ENCODE results near the gene TAS2R4. TPM values are rescaled to one million over a fixed set of nuclear protein-coding genes. Genes with fewer than 3 reads are reported as not detected.

The TAS2R4 gene
- total RNA-seq, 2 experiments from 2014 or later, result 1.2 to 1.6 TPM

DNA sequence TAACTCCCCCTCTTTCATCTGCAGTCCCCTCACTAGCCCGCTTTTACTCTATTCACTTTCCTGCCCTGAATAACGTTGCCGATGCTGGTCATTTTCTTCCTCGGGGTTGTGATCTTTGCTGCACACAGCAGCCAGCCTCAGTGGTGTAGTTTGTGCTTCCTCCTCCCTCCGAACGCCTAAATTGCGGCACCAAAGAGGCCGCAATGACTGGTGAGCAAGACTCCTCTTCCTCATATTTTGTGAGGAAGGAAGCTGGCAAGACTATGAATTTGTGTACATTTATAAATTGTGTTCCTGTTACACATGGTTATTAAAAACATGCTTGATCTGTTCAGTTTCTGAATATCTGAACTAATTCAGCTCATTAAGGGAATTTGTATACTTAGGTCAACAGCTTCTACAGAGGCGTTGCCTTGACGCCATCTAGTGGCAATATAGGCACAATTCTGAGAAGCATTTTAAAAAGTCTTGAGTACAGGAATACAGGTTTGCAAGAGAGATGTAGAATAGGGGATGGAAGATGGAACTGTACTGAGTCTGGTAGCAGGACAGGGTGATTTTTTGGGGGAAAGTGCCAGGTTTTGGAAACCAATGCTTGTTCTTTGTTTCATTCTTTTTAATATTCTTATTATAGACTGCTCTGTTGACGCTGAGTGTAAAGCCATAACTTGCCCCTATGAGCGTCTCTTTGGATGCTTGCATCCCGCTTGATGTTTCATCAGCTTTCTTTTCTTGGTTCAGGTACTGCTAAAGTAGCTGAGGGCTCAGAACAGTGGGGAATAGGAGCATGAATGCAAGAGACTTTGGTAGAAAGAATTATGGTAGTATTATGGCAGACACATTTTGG lies 9.5 kb downstream of the TAS2R4 start:
- no peak overlapping the region for H3K4me3 ChIP-seq (ENCODE audit: low read depth, low read length, poor library complexity, severe bottlenecking)
- DNase-seq (ENCODE audit: low spot score), result peak; percentile 61
- H3K79me2 ChIP-seq (ENCODE audit: insufficient read depth, low read depth, low read length), result no peaks in the 10 kb centered on the region
- no peak overlapping the region for H2AFZ ChIP-seq (ENCODE audit: low read length)
- TF ChIP-seq, protein P1, sequence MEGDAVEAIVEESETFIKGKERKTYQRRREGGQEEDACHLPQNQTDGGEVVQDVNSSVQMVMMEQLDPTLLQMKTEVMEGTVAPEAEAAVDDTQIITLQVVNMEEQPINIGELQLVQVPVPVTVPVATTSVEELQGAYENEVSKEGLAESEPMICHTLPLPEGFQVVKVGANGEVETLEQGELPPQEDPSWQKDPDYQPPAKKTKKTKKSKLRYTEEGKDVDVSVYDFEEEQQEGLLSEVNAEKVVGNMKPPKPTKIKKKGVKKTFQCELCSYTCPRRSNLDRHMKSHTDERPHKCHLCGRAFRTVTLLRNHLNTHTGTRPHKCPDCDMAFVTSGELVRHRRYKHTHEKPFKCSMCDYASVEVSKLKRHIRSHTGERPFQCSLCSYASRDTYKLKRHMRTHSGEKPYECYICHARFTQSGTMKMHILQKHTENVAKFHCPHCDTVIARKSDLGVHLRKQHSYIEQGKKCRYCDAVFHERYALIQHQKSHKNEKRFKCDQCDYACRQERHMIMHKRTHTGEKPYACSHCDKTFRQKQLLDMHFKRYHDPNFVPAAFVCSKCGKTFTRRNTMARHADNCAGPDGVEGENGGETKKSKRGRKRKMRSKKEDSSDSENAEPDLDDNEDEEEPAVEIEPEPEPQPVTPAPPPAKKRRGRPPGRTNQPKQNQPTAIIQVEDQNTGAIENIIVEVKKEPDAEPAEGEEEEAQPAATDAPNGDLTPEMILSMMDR (conservative IDR thresholded peaks at IDR 0.05; ENCODE audit: low read length), result peak; percentile 94
- no peak for TF ChIP-seq EZH2phosphoT487 (IDR thresholded peaks at IDR 0.05; ENCODE audit: borderline replicate concordance, low read depth, low read length)
- POLR2A ChIA-PET, result interaction anchor here (0.6 kb wide), 1 partner anchor 23 kb away, joined by 3 read pairs; no protein-coding TSS in a partner anchor
- no peak overlapping the region for H3K27ac ChIP-seq (ENCODE audit: low read depth, low read length, poor library complexity, severe bottlenecking)
- CTCF ChIA-PET (ENCODE audit: unreplicated experiment), result interaction anchor here (1.5 kb wide), 1 partner anchor 131 kb away, joined by 5 read pairs; no protein-coding TSS in a partner anchor
- intact Hi-C loops (cut with micrococcal nuclease; ENCODE audit: unreplicated experiment), result loop anchor here (2.0 kb wide), 1 partner anchor 131 kb away; no protein-coding TSS in a partner anchor
- H3K9me3 ChIP-seq (ENCODE audit: low read length), result no peaks in the 10 kb centered on the region
- no TSS peak for BruUV-seq (replicated peaks)
- H3K9me2 ChIP-seq (ENCODE audit: insufficient read depth, low read length), result no peaks in the 10 kb centered on the region
- no peaks in the 10 kb centered on the region for H3K36me3 ChIP-seq (ENCODE audit: insufficient read depth, low read length)
- no peaks in the 10 kb centered on the region for H4K20me1 ChIP-seq (ENCODE audit: insufficient read depth, low read length)
- no peak overlapping the region for H3K4me2 ChIP-seq (ENCODE audit: low read length)
- no peaks in the 10 kb centered on the region for H3K4me1 ChIP-seq (ENCODE audit: insufficient read depth, low read length, poor library complexity, severe bottlenecking)

DNA sequence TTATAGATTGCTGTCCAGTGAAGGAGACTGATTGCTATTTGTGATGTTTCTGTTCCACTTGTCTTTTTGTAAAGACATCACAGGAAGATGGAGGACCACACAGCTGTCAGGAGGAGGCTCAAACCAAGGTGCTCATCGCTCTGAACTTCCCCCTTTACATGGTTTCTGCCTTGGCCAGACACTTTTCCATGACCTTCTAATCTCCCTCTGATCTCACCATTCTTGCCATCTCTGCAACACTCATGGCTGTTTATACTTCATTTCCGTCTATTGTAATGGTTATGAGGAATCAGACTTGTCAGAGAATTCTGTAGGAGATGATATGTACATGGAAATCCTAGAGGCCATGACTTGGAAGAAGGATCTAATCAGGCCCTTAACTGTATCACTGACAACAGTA lies 11.8 kb downstream of the TAS2R4 start:
- H4K20me1 ChIP-seq (ENCODE audit: insufficient read depth, low read length), result no peaks in the 10 kb centered on the region

More for the DNA sequence above, 11.8 kb downstream of the TAS2R4 start:
- intact Hi-C loops (cut with micrococcal nuclease; ENCODE audit: unreplicated experiment), result no loop called here
- ChIA-PET POLR2A (interaction anchor here (1.1 to 1.2 kb wide), 2 partner anchors 12 to 49 kb away, joined by 3 read pairs; no protein-coding TSS in a partner anchor), CTCF (ENCODE audit: unreplicated experiment) (no interaction called here)
- Histone ChIP-seq H3K4me3 (ENCODE audit: low read depth, low read length, poor library complexity, severe bottlenecking) (no peak overlapping the region), H3K4me2 (ENCODE audit: low read length) (no peak overlapping the region), H3K4me1 (ENCODE audit: insufficient read depth, low read length, poor library complexity, severe bottlenecking) (no peaks in the 10 kb centered on the region), H3K27ac (ENCODE audit: low read depth, low read length, poor library complexity, severe bottlenecking) (no peak overlapping the region), H3K9me3 (ENCODE audit: low read length) (no peaks in the 10 kb centered on the region), H3K79me2 (ENCODE audit: insufficient read depth, low read depth, low read length) (no peaks in the 10 kb centered on the region), H3K36me3 (ENCODE audit: insufficient read depth, low read length) (no peaks in the 10 kb centered on the region), H3K9me2 (ENCODE audit: insufficient read depth, low read length) (no peaks in the 10 kb centered on the region), H2AFZ (ENCODE audit: low read length) (no peak overlapping the region)
- no TSS peak for BruUV-seq (replicated peaks)
- no peak for TF ChIP-seq EZH2phosphoT487 (IDR thresholded peaks at IDR 0.05; ENCODE audit: borderline replicate concordance, low read depth, low read length)
- TF ChIP-seq, protein P1 (conservative IDR thresholded peaks at IDR 0.05; ENCODE audit: low read length), result no peak
- DNase-seq (ENCODE audit: low spot score), result no peak
